GM18499 (cell line): ENCODE measurements around the gene GPR132.
"Not testable (repeated sequence)": the region's sequence is repeated elsewhere in the genome, so short reads cannot be mapped to it uniquely, and the experiment has no call there.

Experiments used
- ATAC-seq: cut with Tn5 transposase; IDR thresholded peaks from one replicate; pipeline ENCODE4 v1.9.1; 2021; ENCODE audit warnings: moderate number of reproducible peaks; ENCODE audit not compliant: insufficient read depth, unreplicated experiment

The GPR132 gene

DNA sequence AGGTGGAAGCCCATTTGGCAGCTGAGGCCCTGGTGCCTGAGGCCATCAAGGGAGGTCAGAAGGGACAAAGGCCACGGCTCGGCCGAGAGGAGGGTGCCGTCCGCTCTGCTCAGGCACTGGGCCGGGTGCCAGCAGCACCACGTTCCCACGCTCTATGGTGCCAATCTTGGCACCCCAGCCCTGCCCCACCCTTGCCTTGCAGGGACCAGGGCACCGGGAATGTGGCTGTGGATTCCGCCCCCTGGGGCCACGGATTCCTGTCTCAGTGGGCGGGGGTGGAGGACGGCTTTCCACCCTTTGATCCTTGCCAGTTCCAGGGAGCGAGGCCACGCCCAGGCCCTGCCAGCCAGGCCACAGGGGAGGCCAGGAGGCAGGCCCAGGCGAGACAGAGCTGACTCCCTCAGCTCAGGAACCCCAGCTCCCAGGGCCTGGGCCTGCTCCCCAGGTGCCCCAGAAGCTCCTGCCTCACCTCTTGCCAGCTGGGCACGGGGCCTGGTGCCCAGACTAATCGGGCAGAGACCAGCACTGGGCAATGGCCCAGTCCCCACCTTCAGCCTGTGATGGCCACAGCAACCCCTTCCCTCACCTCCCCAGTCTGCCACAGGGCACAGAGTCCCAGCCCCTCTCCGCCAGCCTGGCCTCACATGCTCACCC is 26.4 kb upstream of the GPR132 start:
- no peak for ATAC-seq

DNA sequence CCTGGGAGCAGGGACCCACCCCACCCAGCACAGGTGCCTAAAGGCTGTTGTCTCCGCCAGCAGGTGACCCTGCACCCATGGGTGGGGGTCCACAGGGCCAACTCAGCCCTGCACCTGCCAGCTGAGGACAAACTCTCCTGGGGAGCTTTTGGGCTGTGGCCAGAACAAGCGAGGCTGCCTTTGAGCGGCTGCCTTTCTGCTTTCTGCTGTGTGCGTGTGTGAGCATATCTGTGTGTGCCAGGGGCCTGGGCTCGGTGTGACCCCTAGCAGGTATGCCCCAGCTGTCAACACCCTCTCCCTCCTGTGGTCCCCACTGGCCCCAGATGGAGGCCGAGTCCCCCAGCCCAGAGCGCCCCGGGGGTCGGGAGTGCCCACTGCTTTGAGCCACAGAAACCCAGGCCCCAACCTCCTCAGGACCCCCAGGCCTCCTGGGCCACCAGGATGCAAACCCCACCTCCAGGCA is 25.9 kb upstream of the GPR132 start:
- ATAC-seq: no peak

DNA sequence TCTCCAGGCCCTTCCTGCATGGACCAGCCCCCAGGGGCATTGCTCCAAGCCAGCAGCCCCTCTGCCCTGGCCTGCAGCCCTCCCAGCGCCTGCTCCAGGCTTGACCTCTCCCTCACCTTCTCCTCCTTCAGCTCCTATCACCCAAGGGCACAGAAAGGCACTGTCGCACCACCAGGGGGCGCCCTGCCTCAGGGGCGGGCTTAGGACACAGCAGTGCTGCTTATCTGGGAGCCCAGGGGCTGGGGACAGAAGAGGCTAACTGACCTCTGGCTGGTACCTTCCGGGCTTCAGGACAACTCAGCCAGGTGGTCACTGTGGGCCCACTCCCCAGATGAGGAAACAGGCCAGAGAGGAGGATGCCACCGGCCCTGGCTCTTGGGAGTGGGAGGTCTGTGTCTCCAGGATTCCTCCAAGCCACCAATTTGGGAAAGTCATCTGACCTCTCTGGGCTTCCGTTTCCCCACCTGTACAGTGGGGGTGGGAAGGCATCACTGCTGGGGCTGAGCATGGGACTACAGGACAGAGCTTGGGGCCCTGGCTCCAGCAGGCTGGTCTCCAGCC is 25.3 kb upstream of the GPR132 start:
- ATAC-seq: no peak

DNA sequence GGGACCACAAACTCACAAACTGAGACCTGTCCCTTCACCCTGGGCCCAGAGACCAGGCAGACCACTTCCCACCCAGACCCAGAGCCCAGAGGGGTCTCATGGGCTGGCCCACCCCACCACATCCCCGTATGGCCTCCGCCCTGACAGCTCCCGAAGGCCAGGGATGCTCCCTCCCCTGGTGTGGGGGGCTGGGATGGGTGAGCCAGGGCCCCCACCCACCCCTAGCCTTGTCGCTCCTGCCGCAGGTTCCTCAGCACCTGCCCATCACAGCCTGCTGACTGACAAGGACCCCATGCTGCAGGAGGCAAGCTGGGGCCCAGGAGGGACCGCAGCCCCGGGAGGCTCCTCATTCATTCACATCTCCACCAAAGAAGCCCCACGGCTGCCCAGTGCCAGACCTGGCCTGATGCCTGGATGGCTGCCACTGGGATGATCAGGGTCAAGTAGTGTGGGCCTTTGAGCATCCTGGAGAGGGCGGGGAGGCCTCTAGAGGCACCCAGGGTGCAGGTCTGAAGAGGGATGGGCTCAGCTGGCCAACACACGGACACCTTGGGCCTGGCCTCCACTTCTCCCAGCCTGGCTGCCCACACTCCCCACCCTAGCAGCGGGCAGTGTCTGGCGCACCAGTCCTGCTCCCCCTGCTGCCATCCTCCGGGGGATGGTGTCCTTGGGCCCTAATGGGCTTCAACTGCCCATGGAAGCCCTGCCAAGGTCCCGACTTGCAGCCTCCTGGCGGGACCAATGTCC is 24.7 kb upstream of the GPR132 start:
- no peak for ATAC-seq

DNA sequence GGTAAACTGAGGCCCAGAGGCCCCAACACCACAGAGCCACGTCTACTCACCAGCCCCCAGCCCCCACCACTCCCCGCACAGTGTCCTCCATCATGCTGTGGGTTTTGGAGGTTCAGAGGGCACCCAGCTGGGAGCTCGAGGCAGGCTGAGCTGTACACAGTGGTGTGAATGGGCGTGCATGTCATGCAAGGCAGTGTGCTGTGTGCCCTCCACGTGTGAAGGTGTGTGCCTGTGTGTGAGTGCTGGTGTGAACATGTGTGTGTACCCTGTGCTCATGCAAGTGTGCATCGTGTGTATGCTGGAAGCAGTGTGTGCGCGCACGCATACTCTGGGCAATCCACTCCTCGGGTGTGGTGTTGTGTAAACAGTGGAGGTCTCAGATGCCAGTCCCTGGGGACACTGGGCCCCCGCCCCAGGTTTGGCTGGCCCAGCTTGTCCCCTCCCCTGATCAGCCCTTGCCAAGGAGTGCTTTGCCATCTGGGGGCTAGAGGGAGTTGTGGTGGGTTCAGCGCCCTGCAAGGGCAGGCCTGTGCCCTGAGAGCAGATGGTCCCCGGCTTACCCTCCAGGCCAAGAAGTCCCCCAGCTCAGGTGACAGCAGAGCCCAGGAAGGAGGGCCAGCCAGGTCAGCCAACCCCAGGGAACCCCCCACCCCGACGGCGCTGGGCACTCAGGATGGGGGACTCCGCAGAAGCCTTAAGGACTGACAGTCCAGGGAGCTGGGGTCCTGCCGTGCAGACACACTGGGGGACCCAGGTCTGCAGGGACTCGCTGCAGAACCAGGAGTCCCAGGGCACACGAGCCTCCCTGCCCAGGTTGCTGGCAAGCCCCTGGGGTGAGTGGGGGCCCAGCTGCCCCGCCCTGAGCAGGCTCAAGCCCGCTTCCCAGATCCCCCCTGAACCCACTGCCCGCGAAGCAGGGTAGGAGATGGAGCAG is 23.8 kb upstream of the GPR132 start:
- no peak for ATAC-seq

DNA sequence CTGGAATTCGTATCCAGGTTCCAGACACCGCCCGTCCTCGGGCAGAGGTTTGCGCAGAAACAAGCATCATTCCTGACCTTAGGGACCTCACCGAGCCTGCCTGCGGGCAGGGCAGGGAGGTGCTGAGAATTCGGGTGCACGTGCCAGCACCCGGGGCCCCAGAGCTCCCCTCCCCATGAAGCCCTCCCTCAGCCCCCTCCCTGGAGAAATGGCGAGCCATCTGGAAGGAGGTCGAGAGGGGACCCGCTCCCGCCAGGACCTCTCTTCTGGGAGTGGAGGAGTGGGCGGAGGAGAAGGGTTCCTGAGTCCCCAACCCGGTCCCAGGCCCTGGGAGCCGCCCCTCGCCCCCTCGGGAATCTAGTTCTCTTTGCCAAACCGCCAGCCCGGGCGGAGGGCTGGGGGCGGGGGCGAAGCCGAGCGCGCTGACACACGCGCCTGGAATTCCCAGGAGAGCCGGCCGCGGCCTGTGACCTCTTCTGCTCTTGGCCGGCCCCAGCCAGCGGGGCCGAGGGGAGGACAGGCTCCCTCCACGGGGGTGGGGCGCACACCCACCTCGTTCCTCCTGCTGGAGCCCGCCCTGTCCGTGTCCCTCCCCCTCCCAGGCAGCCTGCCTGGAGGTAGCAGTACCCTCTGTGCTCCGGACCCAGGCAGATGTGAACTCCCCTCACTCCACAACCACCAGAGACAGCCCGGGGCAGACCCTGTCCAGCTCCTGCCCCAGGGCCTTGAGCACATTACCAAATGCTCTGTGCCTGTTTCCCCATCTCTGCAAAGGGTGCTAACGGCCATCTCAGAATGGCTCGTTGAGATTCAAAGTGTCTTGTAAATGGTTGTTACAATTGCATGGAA is 23.0 kb upstream of the GPR132 start:
- ATAC-seq: no peak

GRCh38 chr14:105087308-105087962 is 22.2 kb upstream of the GPR132 start:
- no peak for ATAC-seq

DNA sequence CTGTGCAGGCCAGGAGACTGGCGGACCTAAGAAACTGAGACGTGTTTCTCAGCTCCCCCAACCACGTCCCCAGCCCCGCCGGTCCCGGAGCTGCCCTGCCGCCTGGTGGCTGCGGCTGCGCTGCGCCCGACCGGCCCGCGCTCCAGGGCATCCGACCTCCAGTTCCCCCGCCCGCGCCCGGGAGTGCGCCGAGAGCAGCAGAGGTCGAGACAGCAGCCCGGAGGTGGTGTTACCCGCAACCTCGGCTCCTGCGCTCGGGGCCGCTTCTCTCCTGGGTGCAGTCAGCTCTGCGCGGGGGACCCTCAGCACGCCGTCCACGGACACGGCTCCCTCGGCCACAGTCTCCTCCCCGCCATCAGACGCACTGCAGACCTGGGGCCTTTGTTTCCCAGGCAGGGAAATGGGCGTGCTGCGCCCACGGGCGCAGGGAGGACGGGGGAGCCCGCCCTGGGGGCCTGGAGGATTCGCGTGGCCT is 21.6 kb upstream of the GPR132 start:
- ATAC-seq: no peak

- no peak for ATAC-seq
These were observed 20.5 kb upstream of the GPR132 start for GRCh38 chr14:105085766-105086165.

- no peak for ATAC-seq
These were observed 19.7 kb upstream of the GPR132 start for GRCh38 chr14:105084741-105085571.

GRCh38 chr14:105083926-105084685 is 18.9 kb upstream of the GPR132 start:
- ATAC-seq: no peak

DNA sequence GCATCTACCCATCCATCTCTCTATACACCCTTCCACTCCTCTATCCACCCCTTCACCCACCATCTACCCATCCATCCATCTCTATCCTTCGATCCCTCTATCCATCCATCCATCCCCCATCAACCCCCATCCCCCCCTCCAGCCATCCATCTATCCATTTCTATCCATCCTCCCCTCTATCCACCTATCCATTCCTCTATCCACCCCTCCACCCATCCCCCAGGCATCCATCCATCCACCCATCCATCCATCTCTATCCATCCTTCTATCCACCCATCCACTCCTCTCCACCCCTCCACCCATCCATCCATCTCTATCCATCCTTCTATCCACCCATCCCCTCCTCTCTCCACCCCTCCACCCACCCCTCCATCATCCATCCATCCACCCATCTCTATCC is 17.5 kb upstream of the GPR132 start:
- no peak for ATAC-seq

GRCh38 chr14:105081473-105081872 is 16.2 kb upstream of the GPR132 start:
- ATAC-seq: not testable (repeated sequence)

- no peak for ATAC-seq
These were observed 14.9 kb upstream of the GPR132 start for GRCh38 chr14:105080161-105080560.

DNA sequence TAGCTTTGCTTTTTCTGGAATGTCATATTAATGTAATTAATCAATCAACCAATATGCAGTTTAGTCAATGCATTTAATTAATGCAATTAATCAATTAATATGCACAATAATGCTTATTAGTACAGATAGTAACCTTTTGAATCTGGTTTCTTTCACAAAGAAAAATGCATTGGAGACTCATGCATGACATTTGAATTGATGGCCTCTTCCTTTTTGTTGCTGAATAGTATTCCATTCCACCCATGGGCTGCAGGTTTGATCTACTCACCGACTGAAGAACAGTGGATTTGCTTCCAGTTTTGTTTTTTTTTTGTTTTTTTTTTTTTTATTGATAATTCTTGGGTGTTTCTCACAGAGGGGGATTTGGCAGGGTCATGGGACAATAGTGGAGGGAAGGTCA is 13.1 kb upstream of the GPR132 start:
- no peak for ATAC-seq

- no peak for ATAC-seq
These were observed 12.4 kb upstream of the GPR132 start for GRCh38 chr14:105077649-105077995.

DNA sequence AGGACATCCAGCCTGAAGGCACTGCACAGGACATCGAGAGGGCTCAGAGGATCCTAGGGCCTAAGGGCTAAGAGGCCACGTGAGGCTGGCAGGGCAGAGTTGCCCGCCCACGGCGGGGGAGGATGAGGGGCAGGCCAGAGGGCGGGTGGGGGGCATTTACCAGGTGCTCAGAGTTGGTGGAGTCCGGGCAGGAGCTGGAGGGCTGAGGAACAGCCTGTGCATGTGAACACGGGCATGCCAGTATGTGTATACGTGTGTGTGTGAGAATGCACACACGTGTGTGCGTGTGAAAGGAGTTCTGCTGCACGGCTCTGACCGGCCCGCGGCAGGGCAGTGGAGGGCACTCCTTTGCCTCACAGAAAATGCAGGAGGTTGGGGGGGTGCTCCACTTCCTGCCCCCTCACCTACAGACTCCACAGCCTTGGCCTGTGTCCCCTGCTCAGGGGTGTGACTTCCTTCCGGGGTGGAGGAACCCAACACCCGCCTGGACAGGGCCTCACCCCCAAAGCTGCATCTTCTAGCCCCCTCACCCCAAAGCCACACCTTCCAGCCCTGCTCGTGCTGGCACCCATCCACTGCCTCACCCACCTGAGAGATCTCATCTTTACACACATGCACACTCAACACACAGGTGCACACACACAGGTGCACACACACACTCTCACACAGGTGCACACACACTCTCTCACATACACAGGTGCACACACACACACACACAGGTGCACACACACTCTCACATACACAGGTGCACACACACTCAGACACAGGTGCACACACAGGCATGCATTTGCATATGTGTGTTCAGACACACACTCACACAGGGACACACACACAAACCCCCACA is 11.8 kb upstream of the GPR132 start:
- ATAC-seq: no peak
